ENCODE data around the gene FMN1. TPM values are rescaled to one million over a fixed set of nuclear protein-coding genes. Genes with fewer than 3 reads are reported as not detected.

The FMN1 gene
- total RNA-seq, 1 experiment from 2014 or later, result 25.8 TPM

- no peak for DNase-seq
- ChIA-PET CTCF (no interaction called here), POLR2A (ENCODE audit: unreplicated experiment) (no interaction called here)
- Histone ChIP-seq H4K20me1 (ENCODE audit: insufficient read depth) (no peaks in the 10 kb centered on the region), H3K4me2 (no peak overlapping the region), H3K4me3 (no peak overlapping the region), H2AFZ (no peak overlapping the region), H3K27ac (no peak overlapping the region), H3F3A (ENCODE audit: insufficient read depth, low read depth) (no peaks in the 10 kb centered on the region), H3K27me3 (ENCODE audit: insufficient read depth, low read depth) (no peaks in the 10 kb centered on the region), H3K9me2 (ENCODE audit: insufficient read depth) (no peaks in the 10 kb centered on the region), H3K79me2 (ENCODE audit: low read depth) (no peaks in the 10 kb centered on the region; the same call in 1 of the 2 replicates), H3K4me1 (replicated peaks; ENCODE audit: insufficient read depth) (no peaks in the 10 kb centered on the region), H3K9me3 (ENCODE audit: insufficient read depth, low read depth) (peaks cover 6% of the 10 kb centered on the region; the same call in 1 of the 2 replicates), H3K36me3 (ENCODE audit: low read depth) (no peaks in the 10 kb centered on the region)
- no TSS peak for BruUV-seq (replicated peaks)
- TF ChIP-seq EZH2 (IDR thresholded peaks at IDR 0.05; ENCODE audit: low read depth), result no peak
- no peak for TF ChIP-seq CTCF (conservative IDR thresholded peaks at IDR 0.05)
- intact Hi-C loops (cut with micrococcal nuclease; ENCODE audit: unreplicated experiment), result no loop called here
Observed at GRCh38 chr15:33051528-33051927, 143.0 kb downstream of the FMN1 start.

GRCh38 chr15:33048255-33048654 is 146.3 kb downstream of the FMN1 start:
- CTCF ChIA-PET, result no interaction called here
- intact Hi-C loops (cut with micrococcal nuclease; ENCODE audit: unreplicated experiment), result no loop called here
- no peak overlapping the region for H2AFZ ChIP-seq
- no peaks in the 10 kb centered on the region for H3K4me1 ChIP-seq (replicated peaks; ENCODE audit: insufficient read depth)
- H3K4me2 ChIP-seq, result no peak overlapping the region
- H3K27ac ChIP-seq, result no peak overlapping the region
- no TSS peak for BruUV-seq (replicated peaks)
- no peaks in the 10 kb centered on the region; the same call in 1 of the 2 replicates for H3K79me2 ChIP-seq (ENCODE audit: low read depth)
- H3K9me2 ChIP-seq (ENCODE audit: insufficient read depth), result no peaks in the 10 kb centered on the region
- TF ChIP-seq EZH2 (IDR thresholded peaks at IDR 0.05; ENCODE audit: low read depth), result no peak
- no peak for TF ChIP-seq CTCF (conservative IDR thresholded peaks at IDR 0.05)
- H3K36me3 ChIP-seq (ENCODE audit: low read depth), result no peaks in the 10 kb centered on the region
- POLR2A ChIA-PET (ENCODE audit: unreplicated experiment), result no interaction called here
- peaks cover 6% of the 10 kb centered on the region; the same call in 1 of the 2 replicates for H3K9me3 ChIP-seq (ENCODE audit: insufficient read depth, low read depth)
- H3K27me3 ChIP-seq (ENCODE audit: insufficient read depth, low read depth), result no peaks in the 10 kb centered on the region
- H3F3A ChIP-seq (ENCODE audit: insufficient read depth, low read depth), result no peaks in the 10 kb centered on the region
- no peak overlapping the region for H3K4me3 ChIP-seq
- no peak for DNase-seq
- no peaks in the 10 kb centered on the region for H4K20me1 ChIP-seq (ENCODE audit: insufficient read depth)

- Histone ChIP-seq H3F3A (ENCODE audit: insufficient read depth, low read depth) (no peaks in the 10 kb centered on the region), H3K4me2 (no peak overlapping the region), H3K36me3 (ENCODE audit: low read depth) (no peaks in the 10 kb centered on the region), H3K9me2 (ENCODE audit: insufficient read depth) (no peaks in the 10 kb centered on the region), H2AFZ (no peak overlapping the region), H3K4me3 (no peak overlapping the region), H3K27me3 (ENCODE audit: insufficient read depth, low read depth) (no peaks in the 10 kb centered on the region), H3K9me3 (ENCODE audit: insufficient read depth, low read depth) (peaks cover 6% of the 10 kb centered on the region; the same call in 1 of the 2 replicates), H3K27ac (no peak overlapping the region), H3K79me2 (ENCODE audit: low read depth) (no peaks in the 10 kb centered on the region; the same call in 1 of the 2 replicates), H3K4me1 (replicated peaks; ENCODE audit: insufficient read depth) (no peaks in the 10 kb centered on the region), H4K20me1 (ENCODE audit: insufficient read depth) (no peaks in the 10 kb centered on the region)
- ChIA-PET POLR2A (ENCODE audit: unreplicated experiment) (no interaction called here), CTCF (no interaction called here)
- no TSS peak for BruUV-seq (replicated peaks)
- TF ChIP-seq CTCF (conservative IDR thresholded peaks at IDR 0.05) (no peak), EZH2 (IDR thresholded peaks at IDR 0.05; ENCODE audit: low read depth) (no peak)
- no peak for DNase-seq
- intact Hi-C loops (cut with micrococcal nuclease; ENCODE audit: unreplicated experiment), result no loop called here
Observed at GRCh38 chr15:33047077-33047476, 147.4 kb downstream of the FMN1 start.
